Measurements from ENCODE around the gene KRTAP4-16. TPM values are rescaled to one million over a fixed set of nuclear protein-coding genes. Genes with fewer than 3 reads are reported as not detected.

KRTAP4-16 gene
- total and polyA plus RNA-seq, 2 of the 8 experiments (the other 6 are each of a cell fraction or from before 2014, with no cell fraction given): not detected

- Histone ChIP-seq H2BK12ac (ENCODE audit: low read depth, low read length) (no peak within 1 kb of the TSS), H2AK5ac (ENCODE audit: low read depth, low read length) (no peak within 1 kb of the TSS), H3K9ac (replicated peaks in 1 of 4; ENCODE audit: extremely low read depth in 1 of 4, low read depth in 3 of 4, low read length in 3 of 4) (no peak within 1 kb of the TSS), H3K4me2 (ENCODE audit: insufficient read depth in 1 of 2, low read depth in 2 of 2, low read length in 2 of 2) (no peak within 1 kb of the TSS), H3K36me3 (ENCODE audit: control insufficient read depth in 2 of 4, insufficient read depth in 4 of 4, low read length in 3 of 4) (no peaks in the 10 kb centered on the region), H3K14ac (ENCODE audit: insufficient read length) (no peak within 1 kb of the TSS), H3K4ac (replicated peaks; ENCODE audit: insufficient read length, low read depth, low read length) (no peak within 1 kb of the TSS), H3K4me3 (ENCODE audit: extremely low read depth in 1 of 4, insufficient read depth in 2 of 4, low read depth in 3 of 4, low read length in 4 of 4) (no peak within 1 kb of the TSS), H3K9me3 (ENCODE audit: insufficient read depth in 2 of 2, low read depth in 1 of 2, low read length in 1 of 2) (0 out of 4 replicates have a peak, but pooled peaks cover 0 to 4% of the 10 kb centered on the region in 2 experiments), H3K27me3 (replicated peaks in 1 of 4; ENCODE audit: control insufficient read depth in 3 of 4, extremely low read depth in 1 of 4, insufficient read depth in 3 of 4, low read length in 3 of 4) (no peaks in the 10 kb centered on the region), H2BK120ac (replicated peaks; ENCODE audit: low read depth, low read length) (no peak within 1 kb of the TSS), H4K5ac (ENCODE audit: insufficient read length, low read depth, low read length) (no peak within 1 kb of the TSS), H3K18ac (ENCODE audit: extremely low read depth, low read length) (no peak within 1 kb of the TSS), H3K56ac (replicated peaks; ENCODE audit: insufficient read length, low read depth, low read length) (no peak within 1 kb of the TSS), H2AFZ (ENCODE audit: low read length) (no peak within 1 kb of the TSS), H3K79me1 (ENCODE audit: low read depth, low read length) (no peaks in the 10 kb centered on the region), H2BK5ac (ENCODE audit: low read depth, low read length) (no peak within 1 kb of the TSS), H4K91ac (replicated peaks; ENCODE audit: insufficient read length, low read length) (no peak within 1 kb of the TSS), H3K79me2 (ENCODE audit: control insufficient read depth in 1 of 2, insufficient read depth in 2 of 2, low read length in 2 of 2) (no peaks in the 10 kb centered on the region), H3K23me2 (ENCODE audit: low read depth, low read length) (no peaks in the 10 kb centered on the region), H2BK20ac (ENCODE audit: low read length) (no peak within 1 kb of the TSS), H3K27ac (ENCODE audit: low read depth, low read length) (no peak within 1 kb of the TSS), H3K23ac (ENCODE audit: insufficient read length) (no peak within 1 kb of the TSS), H4K20me1 (replicated peaks in 1 of 2; ENCODE audit: control insufficient read depth in 1 of 2, insufficient read depth in 2 of 2, low read length in 2 of 2) (no peaks in the 10 kb centered on the region), H3K4me1 (replicated peaks in 1 of 4; ENCODE audit: control insufficient read depth in 3 of 4, insufficient read depth in 4 of 4, low read length in 3 of 4) (no peaks in the 10 kb centered on the region), H2BK15ac (ENCODE audit: low read length) (no peak within 1 kb of the TSS), H4K8ac (ENCODE audit: extremely low read depth, insufficient read depth, low read length) (no peak within 1 kb of the TSS)
- FAIRE-seq (no peak), DNase-seq (ENCODE audit: low read depth in 1 of 2, low spot score in 2 of 2) (no peak)
- CTCF ChIA-PET (ENCODE audit: partially characterized antibody): interaction anchor here (0.9 kb wide), 1 partner anchor 12 kb away, joined by 3 read pairs; no protein-coding TSS in a partner anchor
- TF ChIP-seq ATF3 (IDR thresholded peaks at IDR 0.05; ENCODE audit: insufficient read depth, low read depth, low read length): no peak
- no peak for TF ChIP-seq SUZ12 (IDR thresholded peaks at IDR 0.05; ENCODE audit: low read length)
- TF ChIP-seq BACH1 (IDR thresholded peaks at IDR 0.05; ENCODE audit: low read length): no peak
- no peak for TF ChIP-seq E2F6 (IDR thresholded peaks at IDR 0.05)
- no peak for TF ChIP-seq TAF1 (IDR thresholded peaks at IDR 0.05; ENCODE audit: low read depth, low read length)
- no peak for TF ChIP-seq SAP30 (IDR thresholded peaks at IDR 0.05; ENCODE audit: insufficient read depth, insufficient replicate concordance, low read length)
- TF ChIP-seq HDAC2 (IDR thresholded peaks at IDR 0.05; ENCODE audit: borderline replicate concordance in 1 of 2, low read depth in 2 of 2, low read length in 2 of 2): no peak
- 91% methylated on average over 6 of the region's 6 CpGs; no CpG with 5 or more reads in 1 of the 2 experiments for WGBS, 2 experiments (ENCODE audit: extremely low coverage in 1 of 2, insufficient coverage in 1 of 2, insufficient read length in 1 of 2, insufficient replicate concordance in 2 of 2, low coverage in 1 of 2, low lambda C conversion rate in 2 of 2, missing lambda C conversion rate in 1 of 2)
- POLR2A ChIA-PET (ENCODE audit: partially characterized antibody): no interaction called here
Measured at GRCh38 chr17:41060052-41060604, 41.9 kb downstream of the KRTAP4-16 start, which contains the start of gene KRTAP2-3. KRTAP2-3 (minus strand) TSS chr17:41060114; CDS start chr17:41060050, 64 bp downstream.
